ENCODE results near the gene EFEMP1.

EFEMP1 gene, protein sequence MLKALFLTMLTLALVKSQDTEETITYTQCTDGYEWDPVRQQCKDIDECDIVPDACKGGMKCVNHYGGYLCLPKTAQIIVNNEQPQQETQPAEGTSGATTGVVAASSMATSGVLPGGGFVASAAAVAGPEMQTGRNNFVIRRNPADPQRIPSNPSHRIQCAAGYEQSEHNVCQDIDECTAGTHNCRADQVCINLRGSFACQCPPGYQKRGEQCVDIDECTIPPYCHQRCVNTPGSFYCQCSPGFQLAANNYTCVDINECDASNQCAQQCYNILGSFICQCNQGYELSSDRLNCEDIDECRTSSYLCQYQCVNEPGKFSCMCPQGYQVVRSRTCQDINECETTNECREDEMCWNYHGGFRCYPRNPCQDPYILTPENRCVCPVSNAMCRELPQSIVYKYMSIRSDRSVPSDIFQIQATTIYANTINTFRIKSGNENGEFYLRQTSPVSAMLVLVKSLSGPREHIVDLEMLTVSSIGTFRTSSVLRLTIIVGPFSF

DNA sequence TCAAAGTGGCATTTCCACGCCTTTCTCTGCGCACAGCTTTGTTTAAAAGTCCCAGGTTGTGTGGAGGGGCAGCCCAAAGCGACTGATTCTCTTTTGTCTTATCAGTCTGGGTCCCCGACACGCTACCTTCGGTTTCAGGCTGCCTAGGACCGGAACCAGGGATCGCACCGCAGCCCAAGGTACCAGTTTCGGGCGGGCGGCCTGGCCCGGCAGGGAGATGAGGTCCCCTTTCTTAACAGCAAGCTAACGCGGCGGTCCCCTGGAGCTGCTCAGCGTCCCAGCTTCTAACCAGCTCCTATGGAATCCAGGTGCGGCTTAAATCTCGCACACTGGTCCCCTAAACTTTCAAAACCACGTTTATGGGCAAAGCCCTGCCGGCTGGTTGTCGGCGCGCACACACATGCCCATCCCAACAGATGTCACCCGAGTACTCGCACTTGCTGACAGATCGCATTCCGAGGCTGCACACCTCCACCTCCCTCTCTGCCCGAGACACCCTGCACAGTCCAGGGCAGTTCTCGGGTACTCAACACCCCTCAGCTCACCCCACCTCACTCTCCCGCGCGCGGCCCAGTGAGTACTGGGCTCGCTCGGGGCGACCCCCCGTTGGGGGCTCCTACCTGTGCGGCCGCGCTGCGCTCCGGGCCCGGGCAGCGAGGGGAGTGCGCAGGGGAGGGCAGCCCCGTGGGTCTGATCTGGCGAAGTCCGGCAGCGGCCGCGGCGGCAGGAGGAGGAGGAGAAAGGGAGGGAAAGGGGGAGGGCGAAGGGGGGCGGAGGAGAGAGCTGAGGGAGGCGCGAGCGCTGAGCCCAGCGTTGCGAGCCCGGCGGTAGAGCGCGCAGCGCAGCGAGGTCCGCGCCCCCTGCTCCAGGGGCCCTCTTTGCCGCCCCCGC is at the start of gene EFEMP1:
Gene EFEMP1 (minus strand): TSS at position 692 of the 891 bp plus-strand sequence. CDS start 1,342 bp downstream, outside the sequence.
- peak; percentile 65 for DNase-seq (ENCODE audit: low spot score)

DNA sequence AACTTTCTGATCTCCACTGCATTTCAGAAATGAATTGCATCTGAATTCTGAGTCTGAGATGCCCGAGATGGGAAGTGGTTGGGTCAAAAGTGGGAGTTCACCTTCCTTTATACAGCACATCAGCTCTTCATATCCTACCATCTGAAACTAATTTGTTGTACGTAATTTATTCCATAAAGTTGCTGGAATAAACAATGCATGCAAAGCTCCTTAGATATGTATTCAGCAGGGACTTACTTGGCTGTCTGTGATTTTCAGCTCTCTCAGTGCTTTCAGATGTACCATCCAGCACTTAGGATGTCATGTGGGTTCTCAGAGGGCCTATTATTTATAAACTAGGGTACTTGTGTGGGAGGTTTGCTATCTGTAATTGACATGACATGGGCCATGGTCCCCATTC is 46.9 kb upstream of the EFEMP1 start:
- DNase-seq (ENCODE audit: low spot score) = no peak

DNA sequence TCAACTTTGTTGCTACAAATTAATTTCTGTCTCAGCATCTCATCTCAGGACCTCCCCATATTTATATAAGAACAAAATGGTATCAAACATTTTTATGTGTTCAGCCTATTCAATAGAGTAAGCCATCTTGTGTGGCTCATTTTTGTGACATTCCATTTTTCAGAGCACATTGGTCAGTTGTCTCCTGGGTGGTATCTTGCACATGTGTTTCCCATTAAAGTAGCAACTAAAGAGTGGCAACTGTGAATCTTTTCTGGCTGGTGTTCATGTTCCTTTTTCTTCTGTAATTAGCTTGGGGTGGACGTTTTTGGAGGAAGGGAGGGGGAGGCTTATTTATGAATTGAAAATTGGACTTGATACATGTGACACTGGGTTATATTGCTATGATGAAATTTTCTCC is 45.4 kb upstream of the EFEMP1 start:
- DNase-seq (ENCODE audit: low spot score) = no peak

DNA sequence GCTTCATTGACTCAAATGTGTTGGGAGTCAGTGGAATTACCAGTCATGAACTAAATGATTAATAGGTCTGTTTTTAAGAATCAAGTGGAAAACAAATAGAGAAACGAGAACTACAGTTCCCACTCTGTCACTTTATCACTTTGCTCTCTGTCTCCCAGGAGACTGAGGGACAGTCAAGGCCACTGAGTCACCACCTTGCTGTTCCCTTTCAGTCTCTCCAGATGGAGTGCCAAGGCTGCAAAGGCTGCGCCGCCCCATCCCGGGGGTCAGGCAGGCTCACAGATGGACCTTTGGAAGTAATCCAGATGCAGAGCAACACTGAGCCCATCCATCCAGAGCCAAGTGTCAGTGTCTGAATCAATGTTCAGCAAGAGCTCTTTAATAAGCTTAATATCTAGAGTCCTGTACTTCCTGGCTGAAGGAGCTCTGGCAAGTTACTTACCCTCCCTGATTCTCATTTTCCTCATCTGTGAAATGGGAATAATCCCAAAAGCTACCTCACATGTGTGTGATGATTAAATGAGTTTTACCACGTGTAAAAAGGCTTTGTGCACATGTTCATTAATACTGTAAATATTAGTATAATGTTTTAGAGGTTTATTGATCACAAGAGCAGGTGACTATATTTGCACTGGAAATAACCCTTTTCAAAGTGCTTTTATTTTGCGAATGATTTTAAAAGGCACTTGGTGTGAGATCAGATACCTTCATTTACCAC is 43.0 kb upstream of the EFEMP1 start:
- peak; percentile 64 for DNase-seq (ENCODE audit: low spot score)

- no peak for DNase-seq (ENCODE audit: low spot score)
Measured at GRCh38 chr2:55965966-55966365, 42.4 kb upstream of the EFEMP1 start.

- no peak for DNase-seq (ENCODE audit: low spot score)
Measured at GRCh38 chr2:55965276-55965675, 41.7 kb upstream of the EFEMP1 start.

- no peak for DNase-seq (ENCODE audit: low spot score)
Measured at GRCh38 chr2:55962915-55963314, 39.3 kb upstream of the EFEMP1 start.

DNA sequence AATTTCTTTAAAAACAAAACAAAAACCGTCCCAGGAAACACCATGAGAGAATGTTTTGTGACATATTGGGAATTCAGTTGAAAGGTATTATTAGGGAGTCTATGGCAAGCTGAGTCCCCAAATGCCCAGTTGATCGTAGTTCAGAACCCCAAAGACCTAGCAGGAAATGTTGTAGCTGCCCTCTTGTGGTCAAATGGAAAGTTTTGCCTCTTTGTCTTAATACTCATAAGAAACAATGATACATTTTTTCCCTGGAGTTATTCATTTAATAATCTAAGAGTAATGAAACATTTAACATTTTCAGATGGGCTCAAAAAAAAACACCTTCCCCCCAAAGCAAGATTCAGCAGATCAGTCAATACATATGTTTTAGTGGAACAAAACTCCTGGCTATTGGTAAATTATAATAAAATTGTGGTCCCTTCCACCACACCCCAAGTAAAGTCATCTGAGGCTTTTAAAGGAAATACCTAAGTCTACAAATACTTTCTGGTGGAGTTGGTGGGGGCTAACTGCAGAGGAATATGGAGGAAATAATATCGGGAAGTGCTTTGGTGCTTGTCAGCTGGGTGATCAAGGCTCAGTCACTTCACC is 37.8 kb upstream of the EFEMP1 start:
- peak; percentile 65 for DNase-seq (ENCODE audit: low spot score)

DNA sequence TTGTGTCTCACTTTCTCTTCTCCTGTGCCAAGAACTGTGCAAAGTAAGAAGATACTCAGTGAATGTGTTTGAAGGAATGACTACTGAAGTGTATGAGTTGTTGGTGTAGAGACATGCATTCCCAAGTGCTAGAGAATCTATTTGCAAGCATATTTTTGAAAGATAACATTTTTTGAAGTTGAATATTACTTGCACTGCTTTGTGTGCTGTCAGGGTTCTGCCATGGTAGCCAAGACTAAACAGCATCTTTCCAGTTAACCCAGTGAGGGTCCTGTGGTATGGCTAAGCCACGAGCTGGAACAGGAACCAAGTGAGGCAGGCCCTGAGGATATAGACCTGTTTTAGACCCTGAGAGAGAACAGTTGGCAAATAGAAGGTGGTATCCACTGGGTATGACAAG is 35.2 kb upstream of the EFEMP1 start:
- DNase-seq (ENCODE audit: low spot score) = no peak

- no peak for DNase-seq (ENCODE audit: low spot score)
Measured at GRCh38 chr2:55957142-55957541, 33.6 kb upstream of the EFEMP1 start.

DNA sequence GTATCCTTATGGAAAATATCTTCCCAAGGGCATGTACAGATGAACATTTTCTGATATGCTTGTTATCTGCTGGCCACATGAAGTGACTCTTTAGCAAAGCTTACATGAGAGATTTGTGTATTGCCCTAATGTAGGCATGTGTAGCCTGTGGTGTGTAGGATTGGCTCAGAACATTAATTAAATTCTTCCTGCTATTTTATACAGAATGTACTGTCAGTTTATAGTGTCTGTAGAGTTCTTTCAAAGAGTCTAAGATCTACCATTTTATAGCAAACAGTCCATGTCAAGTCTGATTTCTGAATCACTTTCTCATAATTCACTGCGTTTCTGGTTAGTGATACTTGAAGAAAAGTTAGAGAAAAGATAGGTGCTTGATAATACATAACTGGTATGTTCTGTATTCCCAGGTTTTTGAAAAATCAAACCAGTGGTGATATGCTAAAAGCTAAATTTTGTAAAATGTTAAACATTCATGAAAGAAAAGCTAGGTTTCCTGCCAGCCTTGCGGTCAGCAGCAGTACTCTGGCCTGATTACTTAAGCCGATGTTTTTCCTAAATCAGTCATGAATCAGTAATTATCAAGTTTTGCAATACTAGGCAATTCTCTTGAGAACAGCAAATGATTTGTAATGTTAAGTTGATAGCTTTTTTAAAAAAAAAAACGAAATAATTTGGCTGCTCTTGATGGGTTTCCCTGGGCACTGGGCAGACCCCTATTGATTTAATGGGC is 30.9 kb upstream of the EFEMP1 start:
- DNase-seq (ENCODE audit: low spot score) = no peak

DNA sequence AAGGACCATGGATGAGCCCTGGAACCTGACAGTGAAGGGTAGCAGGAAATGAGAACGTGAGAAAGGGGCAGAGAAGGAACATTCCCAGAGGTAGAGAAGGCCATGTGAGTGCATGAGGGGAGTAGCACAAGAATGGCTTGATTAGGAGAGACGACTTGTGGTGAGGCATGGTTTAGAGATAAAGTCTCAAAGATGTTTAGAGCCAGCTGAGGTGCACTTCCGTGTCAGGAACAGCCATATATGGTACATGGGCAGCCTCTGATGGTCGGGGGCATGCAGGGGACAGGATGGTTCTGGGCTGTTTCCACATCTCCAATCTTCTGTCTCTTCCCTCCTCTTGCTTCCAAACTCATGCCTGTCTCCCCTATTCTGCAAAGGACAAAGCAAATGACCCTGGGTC is 28.8 kb upstream of the EFEMP1 start:
- no peak for DNase-seq (ENCODE audit: low spot score)

GRCh38 chr2:55951533-55951932 is 28.0 kb upstream of the EFEMP1 start:
- DNase-seq (ENCODE audit: low spot score) = no peak

GRCh38 chr2:55949613-55950012 is 26.0 kb upstream of the EFEMP1 start:
- no peak for DNase-seq (ENCODE audit: low spot score)

DNA sequence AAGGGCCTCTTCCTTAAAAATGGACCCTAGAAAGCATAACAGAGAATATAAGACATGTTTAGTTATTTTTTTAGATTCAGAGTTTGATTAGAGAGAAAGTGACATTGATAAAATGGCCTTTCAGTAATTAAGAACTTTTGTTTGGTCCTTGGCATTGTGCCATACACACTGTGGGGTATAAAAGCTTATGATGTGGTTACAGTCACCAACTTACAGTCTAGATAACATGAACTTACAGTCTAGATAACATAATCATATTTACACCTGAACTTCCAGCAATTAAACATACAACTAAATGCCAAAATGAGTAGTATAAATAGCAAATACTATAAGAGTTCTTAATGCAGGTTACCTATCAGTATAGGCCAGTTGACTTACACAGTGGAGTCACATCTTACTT is 25.6 kb upstream of the EFEMP1 start:
- no peak for DNase-seq (ENCODE audit: low spot score)

DNA sequence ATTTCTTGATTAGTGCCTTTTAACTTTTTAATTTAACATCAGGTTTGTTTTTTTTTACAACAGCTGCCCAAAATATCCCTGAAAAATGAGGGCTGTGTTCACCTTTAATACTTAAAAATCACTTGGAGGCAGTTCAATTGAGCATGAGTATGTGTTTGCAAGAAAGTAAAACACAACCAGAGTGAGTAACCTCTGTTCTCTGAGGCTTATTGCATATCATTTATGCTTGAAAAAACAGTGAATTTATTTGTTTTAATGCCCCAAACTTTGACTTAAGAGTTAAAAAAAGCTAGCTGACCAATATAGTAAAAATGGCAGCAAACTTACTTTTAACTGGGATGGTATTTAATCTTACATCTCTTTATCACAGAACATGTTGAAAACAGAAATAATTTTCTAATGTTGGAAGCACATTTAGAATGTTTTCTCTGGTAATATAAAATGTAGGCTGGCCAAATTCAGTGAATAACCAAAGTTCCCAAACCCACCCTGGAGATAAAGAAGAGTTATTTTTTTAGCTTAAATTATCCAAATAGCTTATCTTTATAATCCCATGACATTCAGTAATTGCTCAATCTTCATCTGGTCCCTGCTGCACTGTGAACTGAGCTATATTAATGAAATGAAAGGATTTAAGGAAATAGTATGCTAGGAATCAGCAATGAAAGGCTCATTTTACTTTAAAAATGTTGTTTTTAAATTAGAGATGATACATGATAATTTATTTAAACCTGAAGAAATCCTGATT is 24.8 kb upstream of the EFEMP1 start:
- DNase-seq (ENCODE audit: low spot score) = no peak

- no peak for DNase-seq (ENCODE audit: low spot score)
Measured at GRCh38 chr2:55947752-55948151, 24.2 kb upstream of the EFEMP1 start.

GRCh38 chr2:55946793-55947192 is 23.2 kb upstream of the EFEMP1 start:
- DNase-seq (ENCODE audit: low spot score) = no peak

DNA sequence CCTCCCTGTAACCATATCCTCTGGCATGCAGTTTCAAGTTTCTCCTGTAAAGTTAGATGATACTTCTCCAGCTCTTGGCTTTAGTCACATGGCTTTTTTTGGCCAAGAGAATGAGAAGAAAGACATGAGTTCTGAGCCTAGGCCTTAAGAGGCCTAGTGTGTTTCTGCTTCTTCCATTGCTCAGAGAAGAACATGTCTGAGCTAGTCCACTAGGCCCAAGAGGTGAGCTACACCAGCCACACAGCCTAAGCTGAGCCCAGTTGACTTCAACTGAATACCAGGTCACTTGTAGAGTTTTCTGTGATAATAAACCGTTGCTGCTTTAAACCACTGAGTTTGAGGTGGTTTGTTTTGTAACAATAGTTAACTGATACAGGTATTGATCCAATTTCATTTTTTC is 19.9 kb upstream of the EFEMP1 start:
- DNase-seq (ENCODE audit: low spot score) = no peak

DNA sequence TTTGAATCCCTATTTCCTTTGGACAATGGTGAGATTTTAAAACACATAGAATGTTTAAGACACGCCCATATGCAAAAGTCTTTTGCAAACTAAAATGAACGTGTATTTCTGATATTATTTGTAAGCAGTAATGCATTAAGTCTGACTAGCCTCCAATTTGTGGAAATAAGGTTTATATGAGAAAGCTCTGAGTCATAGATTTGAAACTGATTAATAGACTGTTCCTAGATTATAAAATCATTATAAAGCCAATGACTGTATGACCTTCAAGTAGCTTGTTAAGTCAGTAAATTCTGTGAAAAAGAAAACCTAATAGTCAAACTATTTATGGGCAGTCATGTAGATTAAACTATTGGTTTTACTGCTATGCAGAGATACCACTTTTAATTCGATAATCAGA is 12.8 kb upstream of the EFEMP1 start:
- no peak for DNase-seq (ENCODE audit: low spot score)

All from globus pallidus (tissue), 1 donor.